Measurements from ENCODE around the gene C9orf153. TPM values are rescaled to one million over a fixed set of nuclear protein-coding genes. Genes with fewer than 3 reads are reported as not detected.

Gene C9orf153
- total RNA-seq, 1 experiment from 2014 or later = not detected

- Histone ChIP-seq H3K79me2 (ENCODE audit: insufficient read depth, low read length) (no peaks in the 10 kb centered on the region), H4K20me1 (ENCODE audit: insufficient read depth) (no peaks in the 10 kb centered on the region), H3K27ac (ENCODE audit: low read depth, low read length) (no peak overlapping the region), H3K4me3 (replicated peaks in 1 of 2; ENCODE audit: low read depth in 1 of 2, low read length in 2 of 2) (no peak overlapping the region), H3K4me1 (ENCODE audit: control insufficient read depth in 1 of 2, insufficient read depth in 2 of 2, low read length in 2 of 2) (no peaks in the 10 kb centered on the region), H3K9ac (ENCODE audit: low read length) (no peak overlapping the region), H3K9me2 (ENCODE audit: insufficient read depth) (no peaks in the 10 kb centered on the region), H2AFZ (ENCODE audit: low read depth, low read length, poor library complexity, severe bottlenecking) (no peak overlapping the region), H3K27me3 (ENCODE audit: insufficient read depth, low read length) (no peaks in the 10 kb centered on the region), H3K36me3 (ENCODE audit: control insufficient read depth in 1 of 2, insufficient read depth in 2 of 2, low read length in 2 of 2) (no peaks in the 10 kb centered on the region), H3K9me3 (ENCODE audit: control insufficient read depth in 1 of 2, insufficient read depth in 1 of 2, low read depth in 1 of 2, low read length in 2 of 2) (no peaks in the 10 kb centered on the region), H3K4me2 (ENCODE audit: low read length) (no peak overlapping the region)
- ChIA-PET RAD21 (ENCODE audit: low non-redundant PET in 1 of 2, low total read pairs in 2 of 2, uncharacterized antibody in 2 of 2, unreplicated experiment in 2 of 2) (interaction anchor here in 1 of 2 experiments (0.7 kb wide), 1 partner anchor 243 kb away, joined by 3 read pairs; no protein-coding TSS in a partner anchor), CTCF (interaction anchor here (0.6 to 1.9 kb wide), 5 partner anchors 37 to 196 kb away, joined by 3 to 8 read pairs (median 3); no protein-coding TSS in a partner anchor), POLR2A (no interaction called here)
- intact Hi-C loops (cut with micrococcal nuclease) = loop anchor here (1.0 kb wide), 1 partner anchor 204 kb away; no protein-coding TSS in a partner anchor
- BruUV-seq (replicated peaks) = no TSS peak
- ATAC-seq (0 out of 2 replicates have a peak, but pooled peaks have one; percentile 44), DNase-seq (ENCODE audit: low read depth, low spot score) (no peak)
- TF ChIP-seq ELF1 (IDR thresholded peaks at IDR 0.05; ENCODE audit: borderline replicate concordance, low read depth) (no peak), RAD21 (IDR thresholded peaks at IDR 0.05; ENCODE audit: low read depth) (peak; percentile 51), CTCF (IDR thresholded peaks at IDR 0.05 in 2 of 3, conservative IDR thresholded peaks at IDR 0.05 in 1 of 3; ENCODE audit: borderline replicate concordance in 1 of 3, insufficient read depth in 1 of 3, low read depth in 2 of 3, low read length in 2 of 3) (peak in 2 of 3 experiments; percentile 13 to 35; a peak in 1 of 6 replicates), JUND (IDR thresholded peaks at IDR 0.05) (no peak)
These were observed 20.3 kb downstream of the C9orf153 start for GRCh38 chr9:86238861-86239770.

GRCh38 chr9:86230858-86231257, 28.6 kb downstream of the C9orf153 start:
- Histone ChIP-seq H3K27me3 (ENCODE audit: insufficient read depth, low read length) (no peaks in the 10 kb centered on the region), H3K79me2 (ENCODE audit: insufficient read depth, low read length) (no peaks in the 10 kb centered on the region), H3K4me1 (ENCODE audit: control insufficient read depth in 1 of 2, insufficient read depth in 2 of 2, low read length in 2 of 2) (no peaks in the 10 kb centered on the region), H3K4me3 (replicated peaks in 1 of 2; ENCODE audit: low read depth in 1 of 2, low read length in 2 of 2) (no peak overlapping the region), H4K20me1 (ENCODE audit: insufficient read depth) (no peaks in the 10 kb centered on the region), H2AFZ (ENCODE audit: low read depth, low read length, poor library complexity, severe bottlenecking) (no peak overlapping the region), H3K27ac (ENCODE audit: low read depth, low read length) (no peak overlapping the region), H3K9me3 (ENCODE audit: control insufficient read depth in 1 of 2, insufficient read depth in 1 of 2, low read depth in 1 of 2, low read length in 2 of 2) (no peaks in the 10 kb centered on the region), H3K4me2 (ENCODE audit: low read length) (no peak overlapping the region), H3K36me3 (ENCODE audit: control insufficient read depth in 1 of 2, insufficient read depth in 2 of 2, low read length in 2 of 2) (no peaks in the 10 kb centered on the region), H3K9me2 (ENCODE audit: insufficient read depth) (no peaks in the 10 kb centered on the region), H3K9ac (ENCODE audit: low read length) (no peak overlapping the region)
- RAD21 ChIA-PET (ENCODE audit: low non-redundant PET in 1 of 2, low total read pairs in 2 of 2, uncharacterized antibody in 2 of 2, unreplicated experiment in 2 of 2) = no interaction called here
- CTCF ChIA-PET = interaction anchor here (0.7 kb wide), 1 partner anchor 29 kb away, joined by 3 read pairs; no protein-coding TSS in a partner anchor
- POLR2A ChIA-PET = no interaction called here
- ATAC-seq = no peak
- BruUV-seq (replicated peaks) = no TSS peak
- DNase-seq (ENCODE audit: low read depth, low spot score) = no peak
- intact Hi-C loops (cut with micrococcal nuclease) = no loop called here
- TF ChIP-seq FOSL1 (IDR thresholded peaks at IDR 0.05; ENCODE audit: low read depth) = no peak
- TF ChIP-seq, protein P1, sequence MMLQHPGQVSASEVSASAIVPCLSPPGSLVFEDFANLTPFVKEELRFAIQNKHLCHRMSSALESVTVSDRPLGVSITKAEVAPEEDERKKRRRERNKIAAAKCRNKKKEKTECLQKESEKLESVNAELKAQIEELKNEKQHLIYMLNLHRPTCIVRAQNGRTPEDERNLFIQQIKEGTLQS (IDR thresholded peaks at IDR 0.05) = no peak
- TF ChIP-seq, protein P2, sequence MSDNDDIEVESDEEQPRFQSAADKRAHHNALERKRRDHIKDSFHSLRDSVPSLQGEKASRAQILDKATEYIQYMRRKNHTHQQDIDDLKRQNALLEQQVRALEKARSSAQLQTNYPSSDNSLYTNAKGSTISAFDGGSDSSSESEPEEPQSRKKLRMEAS (IDR thresholded peaks at IDR 0.05) = no peak

Data from HCT116 (cell line).